ENCODE results near the gene SBF2.
"Not testable (repeated sequence)": the region's sequence is repeated elsewhere in the genome, so short reads cannot be mapped to it uniquely, and the experiment has no call there.

The SBF2 gene

DNA sequence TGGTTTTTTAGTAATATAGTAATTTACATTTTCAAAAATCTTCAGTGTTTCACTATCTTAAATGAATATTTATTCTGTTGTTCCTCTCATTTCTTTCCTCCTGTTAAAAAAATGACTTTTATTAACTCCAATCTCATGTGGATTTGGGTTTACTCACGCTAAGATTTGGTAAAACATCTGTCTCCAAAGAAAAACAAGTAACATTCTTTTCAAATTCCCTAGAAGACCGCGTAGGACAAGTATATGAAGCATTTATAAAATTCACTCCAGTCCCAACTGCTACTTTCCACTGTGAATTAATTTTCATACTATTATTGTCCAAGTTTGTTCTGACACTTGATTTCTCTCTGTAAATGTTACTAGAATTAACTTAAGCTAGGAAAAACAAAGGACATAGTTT, 26.2 kb downstream of the SBF2 start:
- no peak overlapping the region for H3K4me3 ChIP-seq (ENCODE audit: low read depth, low read length)
- TF ChIP-seq, protein P1, sequence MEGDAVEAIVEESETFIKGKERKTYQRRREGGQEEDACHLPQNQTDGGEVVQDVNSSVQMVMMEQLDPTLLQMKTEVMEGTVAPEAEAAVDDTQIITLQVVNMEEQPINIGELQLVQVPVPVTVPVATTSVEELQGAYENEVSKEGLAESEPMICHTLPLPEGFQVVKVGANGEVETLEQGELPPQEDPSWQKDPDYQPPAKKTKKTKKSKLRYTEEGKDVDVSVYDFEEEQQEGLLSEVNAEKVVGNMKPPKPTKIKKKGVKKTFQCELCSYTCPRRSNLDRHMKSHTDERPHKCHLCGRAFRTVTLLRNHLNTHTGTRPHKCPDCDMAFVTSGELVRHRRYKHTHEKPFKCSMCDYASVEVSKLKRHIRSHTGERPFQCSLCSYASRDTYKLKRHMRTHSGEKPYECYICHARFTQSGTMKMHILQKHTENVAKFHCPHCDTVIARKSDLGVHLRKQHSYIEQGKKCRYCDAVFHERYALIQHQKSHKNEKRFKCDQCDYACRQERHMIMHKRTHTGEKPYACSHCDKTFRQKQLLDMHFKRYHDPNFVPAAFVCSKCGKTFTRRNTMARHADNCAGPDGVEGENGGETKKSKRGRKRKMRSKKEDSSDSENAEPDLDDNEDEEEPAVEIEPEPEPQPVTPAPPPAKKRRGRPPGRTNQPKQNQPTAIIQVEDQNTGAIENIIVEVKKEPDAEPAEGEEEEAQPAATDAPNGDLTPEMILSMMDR (IDR thresholded peaks at IDR 0.05; ENCODE audit: low read depth, low read length, missing control alignments) = no peak
- in situ Hi-C loops (cut with HindIII; ENCODE audit: low sequenced_read_pairs) = no loop called here
- no peak for DNase-seq (ENCODE audit: low read depth)

DNA sequence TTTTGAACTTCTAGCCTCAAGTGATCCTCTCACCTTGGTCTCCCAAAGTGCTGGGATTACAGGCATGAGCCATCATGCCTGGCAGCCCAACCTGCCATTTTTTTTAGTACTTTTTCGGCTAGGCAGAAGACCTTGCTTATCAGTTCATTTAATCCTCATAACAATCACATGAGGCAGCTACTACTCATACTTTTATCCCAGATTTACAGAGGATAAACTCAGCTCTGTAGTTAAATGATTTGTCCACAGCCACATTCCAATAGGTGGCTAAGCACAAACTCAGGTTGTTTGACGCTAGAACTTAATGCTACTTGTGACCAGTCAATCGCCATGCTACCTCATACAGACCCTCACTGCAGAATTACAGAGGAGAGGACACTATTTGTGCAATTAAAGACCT, 28.1 kb downstream of the SBF2 start:
- TF ChIP-seq, protein P1 (IDR thresholded peaks at IDR 0.05; ENCODE audit: low read depth, low read length, missing control alignments) = no peak
- in situ Hi-C loops (cut with HindIII; ENCODE audit: low sequenced_read_pairs) = no loop called here
- no peak overlapping the region for H3K4me3 ChIP-seq (ENCODE audit: low read depth, low read length)
- no peak for DNase-seq (ENCODE audit: low read depth)

DNA sequence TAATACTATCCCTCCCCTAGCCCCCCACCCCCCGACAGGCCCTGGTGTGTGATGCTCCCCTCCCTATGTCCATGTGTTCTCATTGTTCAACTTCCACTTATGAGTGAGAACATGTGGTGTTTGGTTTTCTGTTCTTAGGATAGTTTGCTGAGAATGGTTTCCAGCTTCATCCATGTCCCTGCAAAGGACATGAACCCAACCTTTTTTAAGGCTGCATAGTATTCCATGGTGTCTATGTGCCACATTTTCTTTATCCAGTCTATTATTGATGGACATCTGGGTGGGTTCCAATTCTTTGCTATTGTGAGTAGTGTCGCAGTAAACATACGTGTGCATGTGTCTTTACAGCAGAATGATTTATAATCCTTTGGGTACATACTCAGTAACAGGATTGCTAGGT, 29.3 kb downstream of the SBF2 start:
- H3K4me3 ChIP-seq (ENCODE audit: low read depth, low read length); DNase-seq (ENCODE audit: low read depth); in situ Hi-C loops (cut with HindIII; ENCODE audit: low sequenced_read_pairs): not testable (repeated sequence)

DNA sequence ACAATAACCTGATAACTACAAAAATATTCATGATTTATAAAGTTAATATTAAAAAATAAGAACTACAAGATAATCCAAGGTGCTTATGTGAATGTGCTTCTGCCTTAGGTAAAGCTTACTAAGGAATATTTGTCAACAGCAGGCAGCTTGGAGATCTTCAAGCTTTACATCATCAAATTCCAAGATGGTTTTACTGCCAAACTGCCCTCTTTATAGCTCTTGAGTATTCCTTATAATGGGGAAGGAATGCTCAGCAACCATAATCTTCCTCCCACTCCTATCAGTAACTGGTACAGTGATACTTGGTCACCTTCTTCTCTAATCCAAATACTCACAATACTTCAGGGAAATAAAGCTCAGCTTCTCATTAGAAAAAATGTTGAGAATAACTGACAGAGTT, 30.1 kb downstream of the SBF2 start:
- DNase-seq (ENCODE audit: low read depth) = peak; percentile 18
- TF ChIP-seq, protein P1 (IDR thresholded peaks at IDR 0.05; ENCODE audit: low read depth, low read length, missing control alignments) = no peak
- no peak overlapping the region for H3K4me3 ChIP-seq (ENCODE audit: low read depth, low read length)
- in situ Hi-C loops (cut with HindIII; ENCODE audit: low sequenced_read_pairs) = no loop called here

DNA sequence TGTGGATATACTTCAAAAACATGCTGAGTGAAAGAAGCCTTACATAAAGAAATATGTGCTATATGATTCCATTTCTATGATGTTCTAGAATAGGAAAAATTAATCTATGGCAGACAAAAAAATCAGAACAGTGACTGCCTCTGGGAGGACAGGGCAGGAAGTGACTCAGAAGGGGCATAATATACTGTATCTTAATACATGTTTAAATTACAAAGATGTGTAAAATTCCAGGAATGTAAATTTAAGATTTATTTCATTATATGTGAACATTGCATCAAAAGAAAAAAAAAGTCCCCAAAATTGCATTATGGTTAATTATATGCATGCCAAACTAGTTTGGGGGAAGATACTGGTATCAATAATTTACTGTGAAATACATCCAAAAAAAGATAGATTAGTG, 32.2 kb downstream of the SBF2 start:
- H3K4me3 ChIP-seq (ENCODE audit: low read depth, low read length) = no peak overlapping the region
- in situ Hi-C loops (cut with HindIII; ENCODE audit: low sequenced_read_pairs) = no loop called here
- TF ChIP-seq, protein P1 (IDR thresholded peaks at IDR 0.05; ENCODE audit: low read depth, low read length, missing control alignments) = no peak
- DNase-seq (ENCODE audit: low read depth) = no peak

DNA sequence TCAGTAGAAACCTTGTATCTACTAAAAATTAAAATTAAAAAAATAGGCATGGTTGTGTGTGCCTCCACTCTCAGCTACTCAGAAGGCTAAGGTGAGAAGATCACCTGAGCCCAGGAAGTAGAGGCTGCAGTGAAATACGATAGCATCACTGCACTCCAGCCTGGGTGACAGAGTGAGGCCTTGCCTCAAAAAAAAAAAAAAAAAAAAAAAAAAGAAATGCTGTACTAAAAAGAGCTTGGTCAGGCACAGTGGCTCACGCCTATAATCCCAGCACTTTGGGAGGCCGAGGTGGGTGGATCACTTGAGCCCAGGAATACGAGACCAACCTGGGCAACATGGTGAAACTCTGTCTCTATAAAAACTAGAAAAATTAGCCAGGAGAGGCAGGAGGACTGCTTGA, 36.5 kb downstream of the SBF2 start:
- H3K4me3 ChIP-seq (ENCODE audit: low read depth, low read length) = no peak overlapping the region
- in situ Hi-C loops (cut with HindIII; ENCODE audit: low sequenced_read_pairs) = no loop called here
- no peak for DNase-seq (ENCODE audit: low read depth)
- TF ChIP-seq, protein P1 (IDR thresholded peaks at IDR 0.05; ENCODE audit: low read depth, low read length, missing control alignments) = no peak

DNA sequence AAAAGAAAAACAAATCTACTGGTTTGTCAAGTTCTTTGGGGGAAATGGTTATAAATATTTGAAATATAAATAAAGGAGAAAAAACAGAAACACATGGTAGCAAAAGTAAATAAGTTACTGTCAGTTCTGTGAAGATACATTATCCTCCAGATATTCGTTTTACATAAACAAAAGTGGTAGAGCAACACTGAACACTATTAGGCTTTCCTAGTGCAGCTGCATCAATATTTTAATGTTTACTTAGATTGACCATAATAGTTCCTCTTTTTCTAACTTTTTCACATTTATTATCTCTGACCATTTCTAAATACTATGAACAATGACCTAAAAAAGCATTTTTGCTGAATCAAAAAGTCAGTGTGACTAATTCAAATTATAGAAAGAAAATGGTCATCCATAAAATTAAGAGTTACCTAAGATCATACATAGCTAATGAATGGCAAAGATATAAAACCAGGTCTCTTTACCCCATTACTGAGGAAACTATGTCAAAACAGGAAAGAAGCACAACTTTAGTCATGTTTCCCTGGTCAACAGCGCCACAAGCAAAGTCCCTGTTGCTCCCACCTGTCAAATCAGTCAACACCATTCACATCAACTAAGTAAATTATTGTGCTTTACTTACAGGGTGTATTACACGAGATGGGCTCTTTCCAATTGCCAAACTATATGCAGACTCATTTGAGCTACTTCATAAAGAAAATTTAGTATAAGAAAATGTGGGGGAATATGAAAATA, 38.5 kb downstream of the SBF2 start:
- in situ Hi-C loops (cut with HindIII; ENCODE audit: low sequenced_read_pairs) = no loop called here
- no peak for DNase-seq (ENCODE audit: low read depth)
- H3K4me3 ChIP-seq (ENCODE audit: low read depth, low read length) = no peak overlapping the region
- TF ChIP-seq, protein P1 (IDR thresholded peaks at IDR 0.05; ENCODE audit: low read depth, low read length, missing control alignments) = no peak

DNA sequence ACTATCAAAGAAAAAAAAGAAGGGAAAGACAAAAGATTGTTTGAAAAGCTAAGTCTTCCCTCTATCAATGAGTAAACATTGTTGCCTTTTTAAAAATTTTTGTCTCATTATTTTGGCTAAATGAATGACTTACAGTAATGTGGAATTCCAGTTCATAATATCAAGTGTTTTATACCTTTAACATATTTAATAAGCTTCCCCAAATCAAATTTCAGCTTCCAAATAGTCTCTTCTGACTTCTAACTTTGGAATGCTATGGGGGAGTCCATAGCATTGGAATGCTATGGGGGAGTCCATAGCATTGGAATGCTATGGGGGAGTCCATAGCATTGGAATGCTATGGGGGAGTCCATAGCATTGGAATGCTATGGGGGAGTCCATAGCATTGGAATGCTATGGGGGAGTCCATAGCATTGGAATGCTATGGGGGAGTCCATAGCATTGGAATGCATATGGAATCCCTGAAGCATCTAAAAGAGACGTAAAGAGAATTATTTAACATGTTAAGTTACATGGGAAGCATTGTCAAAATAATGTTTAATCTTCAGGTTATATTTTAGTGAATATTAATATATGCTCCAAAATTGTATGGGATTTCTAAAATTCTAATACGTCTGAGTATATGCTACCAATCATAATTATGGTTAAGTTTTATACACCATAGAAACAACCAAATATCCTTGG, 44.4 kb downstream of the SBF2 start:
- DNase-seq (ENCODE audit: low read depth); in situ Hi-C loops (cut with HindIII; ENCODE audit: low sequenced_read_pairs): not testable (repeated sequence)

More for the DNA sequence above, 44.4 kb downstream of the SBF2 start:
- H3K4me3 ChIP-seq (ENCODE audit: low read depth, low read length) = not testable (repeated sequence)
